ENCODE results near the gene ADAMTS6.
A peak's percentile ranks its signal among the peaks of the same experiment; 100 is the strongest.

The ADAMTS6 gene

DNA sequence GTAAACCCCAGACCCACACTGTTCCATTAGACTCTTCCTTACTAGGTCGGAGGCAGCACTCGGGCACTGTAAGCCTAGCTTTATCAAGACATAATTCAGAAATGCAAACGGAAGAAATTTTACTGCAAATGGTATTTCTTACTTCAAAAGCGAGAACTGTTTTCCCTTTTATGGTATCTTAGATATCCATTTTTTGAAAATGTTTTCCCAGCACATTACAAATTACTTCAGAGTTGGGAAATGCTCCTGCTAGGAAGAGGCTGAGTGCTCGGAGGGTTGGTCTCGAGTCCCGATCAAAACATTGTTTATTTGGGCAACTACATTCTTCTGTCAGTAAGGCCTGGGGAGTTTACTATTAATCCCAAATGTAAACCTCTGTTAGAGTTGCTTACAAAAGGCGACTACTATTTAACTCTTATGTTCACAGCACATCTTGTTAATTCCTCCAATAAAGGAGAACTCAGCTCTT, 380.1 kb downstream of the ADAMTS6 start:
- DNase-seq = no peak

GRCh38 chr5:65100911-65101631, 380.6 kb downstream of the ADAMTS6 start:
- peak; percentile 70 for DNase-seq

All from activated effector memory CD4-positive, alpha-beta T cell treated with anti-CD3 and anti-CD28 coated beads, Interleukin-2, amount 50 U/mL, for 16 hours (primary cell).